Measurements from ENCODE around the gene GORASP1. TPM values are rescaled to one million over a fixed set of nuclear protein-coding genes. Genes with fewer than 3 reads are reported as not detected.

Gene GORASP1
- total and polyA plus RNA-seq, 2 of the 13 experiments (the other 11 are each of a cell fraction or from before 2014, with no cell fraction given) = 36.4 to 39.8 TPM

DNA sequence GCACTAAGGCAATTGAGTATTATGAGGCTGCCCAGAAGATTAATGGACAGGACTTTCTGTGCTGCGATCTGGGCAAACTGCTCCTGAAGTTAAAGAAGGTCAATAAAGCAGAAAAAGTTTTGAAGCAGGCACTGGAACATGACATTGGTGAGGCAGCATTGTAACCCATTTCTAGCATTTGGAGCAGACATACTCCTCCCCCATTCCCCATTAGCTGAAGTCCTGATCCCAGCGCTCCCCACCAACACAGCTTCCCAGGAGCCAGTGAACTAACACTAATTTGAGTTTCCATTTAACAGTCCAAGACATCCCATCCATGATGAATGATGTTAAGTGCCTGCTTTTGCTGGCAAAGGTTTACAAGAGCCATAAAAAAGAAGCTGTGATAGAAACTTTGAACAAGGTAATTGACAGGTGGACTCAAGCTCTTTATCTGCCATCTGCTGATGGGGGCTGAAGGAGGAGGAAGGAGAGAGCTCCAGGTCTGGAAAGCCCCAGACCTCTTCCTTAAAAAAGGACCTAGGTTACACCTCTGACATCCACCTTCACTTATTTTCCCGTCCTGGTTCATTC, 23.4 kb upstream of the GORASP1 start:
- intact Hi-C loops (cut with micrococcal nuclease; ENCODE audit: unreplicated experiment) (no loop called here), in situ Hi-C loops (cut with HindIII; ENCODE audit: extremely low pct_ligation_motif_present, low pct_unique_long_range_greater_than_20kb) (no loop called here)
- TF ChIP-seq, protein P1, sequence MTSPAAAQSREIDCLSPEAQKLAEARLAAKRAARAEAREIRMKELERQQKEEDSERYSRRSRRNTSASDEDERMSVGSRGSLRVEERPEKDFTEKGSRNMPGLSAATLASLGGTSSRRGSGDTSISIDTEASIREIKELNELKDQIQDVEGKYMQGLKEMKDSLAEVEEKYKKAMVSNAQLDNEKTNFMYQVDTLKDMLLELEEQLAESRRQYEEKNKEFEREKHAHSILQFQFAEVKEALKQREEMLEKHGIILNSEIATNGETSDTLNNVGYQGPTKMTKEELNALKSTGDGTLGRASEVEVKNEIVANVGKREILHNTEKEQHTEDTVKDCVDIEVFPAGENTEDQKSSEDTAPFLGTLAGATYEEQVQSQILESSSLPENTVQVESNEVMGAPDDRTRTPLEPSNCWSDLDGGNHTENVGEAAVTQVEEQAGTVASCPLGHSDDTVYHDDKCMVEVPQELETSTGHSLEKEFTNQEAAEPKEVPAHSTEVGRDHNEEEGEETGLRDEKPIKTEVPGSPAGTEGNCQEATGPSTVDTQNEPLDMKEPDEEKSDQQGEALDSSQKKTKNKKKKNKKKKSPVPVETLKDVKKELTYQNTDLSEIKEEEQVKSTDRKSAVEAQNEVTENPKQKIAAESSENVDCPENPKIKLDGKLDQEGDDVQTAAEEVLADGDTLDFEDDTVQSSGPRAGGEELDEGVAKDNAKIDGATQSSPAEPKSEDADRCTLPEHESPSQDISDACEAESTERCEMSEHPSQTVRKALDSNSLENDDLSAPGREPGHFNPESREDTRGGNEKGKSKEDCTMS (CRISPR knock-in tag; conservative IDR thresholded peaks at IDR 0.05) = no peak
- TF ChIP-seq IKZF1 (IDR thresholded peaks at IDR 0.05) (no peak), ATAD3A (CRISPR knock-in tag; IDR thresholded peaks at IDR 0.05) (no peak), ZNF160 (CRISPR knock-in tag; IDR thresholded peaks at IDR 0.05) (no peak), MAF1 (CRISPR knock-in tag; IDR thresholded peaks at IDR 0.05; ENCODE audit: borderline replicate concordance) (no peak), TEAD3 (CRISPR knock-in tag; optimal IDR thresholded peaks at IDR 0.05; ENCODE audit: borderline replicate concordance) (no peak), ZNF737 (CRISPR knock-in tag; IDR thresholded peaks at IDR 0.05; ENCODE audit: borderline replicate concordance) (no peak), PTBP1 (IDR thresholded peaks at IDR 0.05; ENCODE audit: low read depth, low read length, poor library complexity, severe bottlenecking) (no peak), ZNF296 (CRISPR knock-in tag; conservative IDR thresholded peaks at IDR 0.05) (no peak), ZKSCAN5 (CRISPR knock-in tag; IDR thresholded peaks at IDR 0.05) (no peak), HDAC2 (CRISPR knock-in tag; IDR thresholded peaks at IDR 0.05) (no peak), DNMT1 (CRISPR knock-in tag; IDR thresholded peaks at IDR 0.05) (no peak), BHLHE40 (IDR thresholded peaks at IDR 0.05; ENCODE audit: low read length) (no peak), ISL2 (CRISPR knock-in tag; IDR thresholded peaks at IDR 0.05) (no peak)
- TF ChIP-seq, protein P2, sequence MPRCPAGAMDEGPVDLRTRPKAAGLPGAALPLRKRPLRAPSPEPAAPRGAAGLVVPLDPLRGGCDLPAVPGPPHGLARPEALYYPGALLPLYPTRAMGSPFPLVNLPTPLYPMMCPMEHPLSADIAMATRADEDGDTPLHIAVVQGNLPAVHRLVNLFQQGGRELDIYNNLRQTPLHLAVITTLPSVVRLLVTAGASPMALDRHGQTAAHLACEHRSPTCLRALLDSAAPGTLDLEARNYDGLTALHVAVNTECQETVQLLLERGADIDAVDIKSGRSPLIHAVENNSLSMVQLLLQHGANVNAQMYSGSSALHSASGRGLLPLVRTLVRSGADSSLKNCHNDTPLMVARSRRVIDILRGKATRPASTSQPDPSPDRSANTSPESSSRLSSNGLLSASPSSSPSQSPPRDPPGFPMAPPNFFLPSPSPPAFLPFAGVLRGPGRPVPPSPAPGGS (CRISPR knock-in tag; IDR thresholded peaks at IDR 0.05) = no peak
- TF ChIP-seq, protein P3, sequence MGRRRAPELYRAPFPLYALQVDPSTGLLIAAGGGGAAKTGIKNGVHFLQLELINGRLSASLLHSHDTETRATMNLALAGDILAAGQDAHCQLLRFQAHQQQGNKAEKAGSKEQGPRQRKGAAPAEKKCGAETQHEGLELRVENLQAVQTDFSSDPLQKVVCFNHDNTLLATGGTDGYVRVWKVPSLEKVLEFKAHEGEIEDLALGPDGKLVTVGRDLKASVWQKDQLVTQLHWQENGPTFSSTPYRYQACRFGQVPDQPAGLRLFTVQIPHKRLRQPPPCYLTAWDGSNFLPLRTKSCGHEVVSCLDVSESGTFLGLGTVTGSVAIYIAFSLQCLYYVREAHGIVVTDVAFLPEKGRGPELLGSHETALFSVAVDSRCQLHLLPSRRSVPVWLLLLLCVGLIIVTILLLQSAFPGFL (CRISPR knock-in tag; IDR thresholded peaks at IDR 0.05) = no peak
- TF ChIP-seq, protein P4, sequence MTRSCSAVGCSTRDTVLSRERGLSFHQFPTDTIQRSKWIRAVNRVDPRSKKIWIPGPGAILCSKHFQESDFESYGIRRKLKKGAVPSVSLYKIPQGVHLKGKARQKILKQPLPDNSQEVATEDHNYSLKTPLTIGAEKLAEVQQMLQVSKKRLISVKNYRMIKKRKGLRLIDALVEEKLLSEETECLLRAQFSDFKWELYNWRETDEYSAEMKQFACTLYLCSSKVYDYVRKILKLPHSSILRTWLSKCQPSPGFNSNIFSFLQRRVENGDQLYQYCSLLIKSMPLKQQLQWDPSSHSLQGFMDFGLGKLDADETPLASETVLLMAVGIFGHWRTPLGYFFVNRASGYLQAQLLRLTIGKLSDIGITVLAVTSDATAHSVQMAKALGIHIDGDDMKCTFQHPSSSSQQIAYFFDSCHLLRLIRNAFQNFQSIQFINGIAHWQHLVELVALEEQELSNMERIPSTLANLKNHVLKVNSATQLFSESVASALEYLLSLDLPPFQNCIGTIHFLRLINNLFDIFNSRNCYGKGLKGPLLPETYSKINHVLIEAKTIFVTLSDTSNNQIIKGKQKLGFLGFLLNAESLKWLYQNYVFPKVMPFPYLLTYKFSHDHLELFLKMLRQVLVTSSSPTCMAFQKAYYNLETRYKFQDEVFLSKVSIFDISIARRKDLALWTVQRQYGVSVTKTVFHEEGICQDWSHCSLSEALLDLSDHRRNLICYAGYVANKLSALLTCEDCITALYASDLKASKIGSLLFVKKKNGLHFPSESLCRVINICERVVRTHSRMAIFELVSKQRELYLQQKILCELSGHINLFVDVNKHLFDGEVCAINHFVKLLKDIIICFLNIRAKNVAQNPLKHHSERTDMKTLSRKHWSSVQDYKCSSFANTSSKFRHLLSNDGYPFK (CRISPR knock-in tag; IDR thresholded peaks at IDR 0.05; ENCODE audit: borderline replicate concordance) = no peak
- TF ChIP-seq, protein P5, sequence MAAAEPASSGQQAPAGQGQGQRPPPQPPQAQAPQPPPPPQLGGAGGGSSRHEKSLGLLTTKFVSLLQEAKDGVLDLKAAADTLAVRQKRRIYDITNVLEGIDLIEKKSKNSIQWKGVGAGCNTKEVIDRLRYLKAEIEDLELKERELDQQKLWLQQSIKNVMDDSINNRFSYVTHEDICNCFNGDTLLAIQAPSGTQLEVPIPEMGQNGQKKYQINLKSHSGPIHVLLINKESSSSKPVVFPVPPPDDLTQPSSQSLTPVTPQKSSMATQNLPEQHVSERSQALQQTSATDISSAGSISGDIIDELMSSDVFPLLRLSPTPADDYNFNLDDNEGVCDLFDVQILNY (CRISPR knock-in tag; conservative IDR thresholded peaks at IDR 0.05) = no peak
- WGBS (ENCODE audit: low lambda C conversion rate) = 42% methylated on average over 3 of the region's 3 CpGs
- POLR2A ChIA-PET = no interaction called here
- Histone ChIP-seq H3K79me2 (ENCODE audit: insufficient read depth, low read length) (no peaks in the 10 kb centered on the region), H3K9ac (ENCODE audit: insufficient read depth, low read depth, low read length) (no peak overlapping the region), H3K4me3 (replicated peaks in 1 of 3; ENCODE audit: insufficient read depth in 1 of 3, low read depth in 2 of 3, low read length in 3 of 3) (no peak overlapping the region), H2AFZ (ENCODE audit: low read length) (no peak overlapping the region), H3K9me3 (ENCODE audit: low read length) (no peaks in the 10 kb centered on the region), H4K20me1 (ENCODE audit: insufficient read depth, low read length) (no peaks in the 10 kb centered on the region; the same call in 1 of the 2 replicates), H3K4me2 (ENCODE audit: low read depth, low read length) (no peak overlapping the region), H3K27me3 (ENCODE audit: control insufficient read depth in 1 of 2, insufficient read depth in 2 of 2, low read length in 2 of 2) (0 out of 5 replicates have a peak, but pooled peaks cover 0 to 1% of the 10 kb centered on the region in 2 experiments), H3K27ac (ENCODE audit: extremely low read length, insufficient read depth, low read length) (no peak overlapping the region), H3K36me3 (replicated peaks in 1 of 2; ENCODE audit: control insufficient read depth in 1 of 2, insufficient read depth in 2 of 2, low read length in 2 of 2) (no peaks in the 10 kb centered on the region), H3K4me1 (ENCODE audit: insufficient read depth, low read length) (peaks cover 9% of the 10 kb centered on the region)
- no TSS peak for BruUV-seq (replicated peaks)
- FAIRE-seq = no peak
- CTCF ChIA-PET (ENCODE audit: low intra/inter-chr PET ratio, low total read pairs) = no interaction called here
- DNase-seq (ENCODE audit: low spot score) = no peak
- no peak for ATAC-seq
